ENCODE measurements around the gene FRY. TPM values are rescaled to one million over a fixed set of nuclear protein-coding genes. Genes with fewer than 3 reads are reported as not detected.

The FRY gene
- total RNA-seq, 2 experiments from 2014 or later: 3.0 to 7.0 TPM

DNA sequence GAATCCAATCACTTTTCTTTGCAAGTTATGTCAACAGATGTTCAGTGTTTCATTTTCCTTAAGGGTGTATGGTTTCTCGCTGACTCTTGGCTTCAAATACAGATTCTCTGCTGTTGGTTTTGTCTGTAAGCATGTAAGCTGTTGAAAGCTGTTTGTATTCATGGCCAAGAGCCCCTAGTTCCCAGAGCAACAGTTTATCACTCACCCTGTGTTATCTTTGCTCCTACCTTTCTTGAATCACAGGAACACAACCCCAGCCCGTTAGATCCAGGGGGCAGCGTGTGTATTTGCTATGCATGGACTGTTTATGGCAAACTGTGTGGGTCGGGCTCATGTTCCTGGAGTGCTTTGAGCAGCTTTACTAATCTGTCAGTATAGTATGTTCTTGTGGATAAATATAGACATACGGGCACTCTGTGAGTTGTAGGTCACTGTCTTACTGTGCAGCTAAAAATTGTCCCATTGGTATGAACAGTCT, 28.9 kb downstream of the FRY start:
- BruUV-seq (replicated peaks): no TSS peak
- H2AFZ ChIP-seq (ENCODE audit: low read length): no peak overlapping the region
- intact Hi-C loops (cut with micrococcal nuclease; ENCODE audit: unreplicated experiment): no loop called here
- no peaks in the 10 kb centered on the region for H3K36me3 ChIP-seq (ENCODE audit: insufficient read depth, low read length)
- no peaks in the 10 kb centered on the region for H3K9me2 ChIP-seq (ENCODE audit: insufficient read depth, low read length)
- POLR2A ChIA-PET: interaction anchor here (1.0 kb wide), 1 partner anchor 21 kb away, joined by 3 read pairs; no protein-coding TSS in a partner anchor
- no peak overlapping the region for H3K4me3 ChIP-seq (ENCODE audit: low read depth, low read length, poor library complexity, severe bottlenecking)
- H3K79me2 ChIP-seq (ENCODE audit: insufficient read depth, low read depth, low read length): no peaks in the 10 kb centered on the region
- H3K4me1 ChIP-seq (ENCODE audit: insufficient read depth, low read length, poor library complexity, severe bottlenecking): no peaks in the 10 kb centered on the region
- no peaks in the 10 kb centered on the region for H4K20me1 ChIP-seq (ENCODE audit: insufficient read depth, low read length)
- H3K27ac ChIP-seq (ENCODE audit: low read depth, low read length, poor library complexity, severe bottlenecking): no peak overlapping the region
- CTCF ChIA-PET (ENCODE audit: unreplicated experiment): no interaction called here
- DNase-seq (ENCODE audit: low spot score): no peak
- H3K4me2 ChIP-seq (ENCODE audit: low read length): no peak overlapping the region
- TF ChIP-seq, protein P1, sequence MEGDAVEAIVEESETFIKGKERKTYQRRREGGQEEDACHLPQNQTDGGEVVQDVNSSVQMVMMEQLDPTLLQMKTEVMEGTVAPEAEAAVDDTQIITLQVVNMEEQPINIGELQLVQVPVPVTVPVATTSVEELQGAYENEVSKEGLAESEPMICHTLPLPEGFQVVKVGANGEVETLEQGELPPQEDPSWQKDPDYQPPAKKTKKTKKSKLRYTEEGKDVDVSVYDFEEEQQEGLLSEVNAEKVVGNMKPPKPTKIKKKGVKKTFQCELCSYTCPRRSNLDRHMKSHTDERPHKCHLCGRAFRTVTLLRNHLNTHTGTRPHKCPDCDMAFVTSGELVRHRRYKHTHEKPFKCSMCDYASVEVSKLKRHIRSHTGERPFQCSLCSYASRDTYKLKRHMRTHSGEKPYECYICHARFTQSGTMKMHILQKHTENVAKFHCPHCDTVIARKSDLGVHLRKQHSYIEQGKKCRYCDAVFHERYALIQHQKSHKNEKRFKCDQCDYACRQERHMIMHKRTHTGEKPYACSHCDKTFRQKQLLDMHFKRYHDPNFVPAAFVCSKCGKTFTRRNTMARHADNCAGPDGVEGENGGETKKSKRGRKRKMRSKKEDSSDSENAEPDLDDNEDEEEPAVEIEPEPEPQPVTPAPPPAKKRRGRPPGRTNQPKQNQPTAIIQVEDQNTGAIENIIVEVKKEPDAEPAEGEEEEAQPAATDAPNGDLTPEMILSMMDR (conservative IDR thresholded peaks at IDR 0.05; ENCODE audit: low read length): no peak
- no peak for TF ChIP-seq EZH2phosphoT487 (IDR thresholded peaks at IDR 0.05; ENCODE audit: borderline replicate concordance, low read depth, low read length)
- no peaks in the 10 kb centered on the region for H3K9me3 ChIP-seq (ENCODE audit: low read length)

DNA sequence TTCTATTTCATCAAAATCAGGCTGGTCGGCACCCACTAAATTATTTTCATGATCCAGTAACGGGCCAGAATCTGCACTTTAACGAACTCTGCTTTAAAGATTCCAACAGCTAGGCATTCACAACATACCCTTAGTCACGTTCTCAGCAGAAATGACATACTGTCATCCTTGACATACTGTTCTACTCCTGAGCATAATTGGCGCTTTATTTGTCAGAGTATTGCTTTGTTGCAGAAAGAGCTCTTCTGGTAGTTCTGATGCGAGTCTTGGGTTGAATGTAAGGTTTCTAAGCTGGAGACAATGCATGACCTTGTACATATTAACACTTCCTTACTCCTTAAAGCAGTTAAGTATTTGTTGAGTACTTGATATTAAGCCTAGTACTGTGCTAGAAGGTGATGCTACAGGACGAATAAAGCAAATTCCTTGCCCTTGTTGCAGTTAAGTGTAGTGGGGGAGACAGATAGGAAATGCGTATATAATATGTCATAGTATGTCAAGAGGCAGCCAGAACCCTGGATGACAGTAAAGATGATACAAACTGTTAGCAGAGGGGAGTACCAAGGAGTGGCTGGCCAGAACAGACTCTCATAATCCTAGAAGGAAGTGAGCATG, 32.2 kb downstream of the FRY start:
- H3K36me3 ChIP-seq (ENCODE audit: insufficient read depth, low read length): no peaks in the 10 kb centered on the region
- H3K9me2 ChIP-seq (ENCODE audit: insufficient read depth, low read length): no peaks in the 10 kb centered on the region
- H3K27ac ChIP-seq (ENCODE audit: low read depth, low read length, poor library complexity, severe bottlenecking): no peak overlapping the region
- H3K79me2 ChIP-seq (ENCODE audit: insufficient read depth, low read depth, low read length): no peaks in the 10 kb centered on the region
- DNase-seq (ENCODE audit: low spot score): no peak
- no peaks in the 10 kb centered on the region for H3K4me1 ChIP-seq (ENCODE audit: insufficient read depth, low read length, poor library complexity, severe bottlenecking)
- H3K4me3 ChIP-seq (ENCODE audit: low read depth, low read length, poor library complexity, severe bottlenecking): no peak overlapping the region
- no peaks in the 10 kb centered on the region for H3K9me3 ChIP-seq (ENCODE audit: low read length)
- TF ChIP-seq, protein P1 (conservative IDR thresholded peaks at IDR 0.05; ENCODE audit: low read length): no peak
- no peak for TF ChIP-seq EZH2phosphoT487 (IDR thresholded peaks at IDR 0.05; ENCODE audit: borderline replicate concordance, low read depth, low read length)
- no peak overlapping the region for H2AFZ ChIP-seq (ENCODE audit: low read length)
- POLR2A ChIA-PET: interaction anchor here (0.6 to 1.3 kb wide), 3 partner anchors 11 to 25 kb away, joined by 3 to 6 read pairs (median 3); no protein-coding TSS in a partner anchor
- CTCF ChIA-PET (ENCODE audit: unreplicated experiment): interaction anchor here (0.6 kb wide), 1 partner anchor 206 kb away, joined by 3 read pairs; no protein-coding TSS in a partner anchor
- BruUV-seq (replicated peaks): no TSS peak
- no peak overlapping the region for H3K4me2 ChIP-seq (ENCODE audit: low read length)
- intact Hi-C loops (cut with micrococcal nuclease; ENCODE audit: unreplicated experiment): no loop called here
- no peaks in the 10 kb centered on the region for H4K20me1 ChIP-seq (ENCODE audit: insufficient read depth, low read length)
